Neutrophil (primary cell): ENCODE data around the gene PPP2R2C.

ENCODE experiments used
- H3K27ac ChIP-seq: fragments of 200-600 bp; sonication (generic); 2 replicates; pipeline ENCODE4 v1.5.1; 2016; ENCODE audit warnings: mild to moderate bottlenecking, moderate library complexity
- H3K27me3 ChIP-seq: fragments of 200-600 bp; sonication (generic); 2 replicates; pipeline ENCODE4 v1.6.0; 2016; ENCODE audit warnings: mild to moderate bottlenecking
- H3K36me3 ChIP-seq: fragments of 200-600 bp; sonication (generic); 2 replicates; pipeline ENCODE4 v1.5.1; 2017
- H3K4me1 ChIP-seq, 2 experiments: fragments of 200-600 bp in 1 of 2; sonication (generic) in 1 of 2; 1 replicate in 1 of 2; 2 replicates in 1 of 2; pipeline versions ENCODE4 v1.5.1 to v1.6.1; 2013 to 2016; ENCODE audit warnings: low read depth in 1 of 2, low read length in 1 of 2, mild to moderate bottlenecking in 1 of 2, moderate library complexity in 1 of 2; ENCODE audit not compliant: control insufficient read depth in 1 of 2, insufficient read depth in 1 of 2
- H3K4me3 ChIP-seq, 2 experiments: fragments of 200-600 bp in 1 of 2; sonication (generic) in 1 of 2; 1 replicate in 1 of 2; 2 replicates in 1 of 2; pipeline ENCODE4 v1.5.1; 2013 to 2016; ENCODE audit warnings: low read depth in 1 of 2, low read length in 1 of 2, mild to moderate bottlenecking in 1 of 2, moderate library complexity in 1 of 2
- H3K9me3 ChIP-seq: fragments of 200-600 bp; sonication (generic); 2 replicates; pipeline ENCODE4 v1.5.1; 2016
- TF ChIP-seq, protein P1 (sequence below): fragments of 200-600 bp; sonication (generic); IDR thresholded peaks from 2 replicates; pipeline ENCODE4 v1.5.1; 2016; ENCODE audit warnings: antibody characterized with exemption

Gene PPP2R2C

DNA sequence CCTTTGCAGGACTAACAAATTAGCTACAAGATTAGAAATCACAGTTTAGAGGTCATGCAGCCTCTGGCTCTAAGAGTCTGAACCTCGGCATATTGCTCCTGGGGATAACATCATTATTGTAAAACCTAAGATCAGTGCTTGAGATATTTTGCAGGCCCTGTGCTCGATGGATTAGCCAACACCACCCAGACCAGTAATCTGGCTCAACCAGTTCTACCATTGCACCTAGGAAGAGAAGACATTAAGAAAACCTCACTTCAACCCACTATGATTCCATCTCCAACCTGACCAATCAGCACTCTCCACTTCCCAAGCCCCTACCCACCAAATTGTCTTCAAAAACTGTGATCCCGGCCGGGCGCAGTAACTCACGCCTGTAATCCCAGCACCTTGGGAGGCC, 159.2 kb downstream of the PPP2R2C start:
- H3K27me3 ChIP-seq, result peaks cover 33% of the 10 kb centered on the region
- no peaks in the 10 kb centered on the region for H3K9me3 ChIP-seq
- no peaks in the 10 kb centered on the region for H3K36me3 ChIP-seq
- H3K4me3 ChIP-seq, result no peak overlapping the region
- H3K4me1 ChIP-seq, result no peaks in the 10 kb centered on the region
- TF ChIP-seq, protein P1, sequence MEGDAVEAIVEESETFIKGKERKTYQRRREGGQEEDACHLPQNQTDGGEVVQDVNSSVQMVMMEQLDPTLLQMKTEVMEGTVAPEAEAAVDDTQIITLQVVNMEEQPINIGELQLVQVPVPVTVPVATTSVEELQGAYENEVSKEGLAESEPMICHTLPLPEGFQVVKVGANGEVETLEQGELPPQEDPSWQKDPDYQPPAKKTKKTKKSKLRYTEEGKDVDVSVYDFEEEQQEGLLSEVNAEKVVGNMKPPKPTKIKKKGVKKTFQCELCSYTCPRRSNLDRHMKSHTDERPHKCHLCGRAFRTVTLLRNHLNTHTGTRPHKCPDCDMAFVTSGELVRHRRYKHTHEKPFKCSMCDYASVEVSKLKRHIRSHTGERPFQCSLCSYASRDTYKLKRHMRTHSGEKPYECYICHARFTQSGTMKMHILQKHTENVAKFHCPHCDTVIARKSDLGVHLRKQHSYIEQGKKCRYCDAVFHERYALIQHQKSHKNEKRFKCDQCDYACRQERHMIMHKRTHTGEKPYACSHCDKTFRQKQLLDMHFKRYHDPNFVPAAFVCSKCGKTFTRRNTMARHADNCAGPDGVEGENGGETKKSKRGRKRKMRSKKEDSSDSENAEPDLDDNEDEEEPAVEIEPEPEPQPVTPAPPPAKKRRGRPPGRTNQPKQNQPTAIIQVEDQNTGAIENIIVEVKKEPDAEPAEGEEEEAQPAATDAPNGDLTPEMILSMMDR, result no peak
- no peak overlapping the region for H3K27ac ChIP-seq

DNA sequence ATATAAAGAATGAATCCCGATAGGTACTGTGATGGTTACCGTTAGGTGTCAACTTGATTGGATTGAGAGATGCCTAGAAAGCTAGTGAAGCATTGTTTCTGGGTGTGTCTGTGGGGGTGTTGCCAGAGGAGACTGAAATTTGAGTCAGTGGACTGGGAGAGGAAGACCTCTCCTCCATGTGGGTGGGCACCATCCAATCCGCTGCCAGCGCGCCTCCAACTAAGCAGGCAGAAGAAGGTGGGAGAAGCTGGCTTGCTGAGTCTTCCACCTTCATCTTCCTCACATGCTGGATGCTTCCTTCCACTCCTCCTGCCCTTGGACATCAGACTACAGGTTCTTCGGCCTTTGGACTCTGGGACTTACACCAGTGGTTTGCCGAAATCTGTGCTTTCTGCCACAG, 162.6 kb downstream of the PPP2R2C start:
- TF ChIP-seq, protein P1, result no peak
- Histone ChIP-seq H3K4me3 (no peak overlapping the region), H3K27ac (no peak overlapping the region), H3K4me1 (no peaks in the 10 kb centered on the region), H3K9me3 (no peaks in the 10 kb centered on the region), H3K27me3 (peaks cover 62% of the 10 kb centered on the region), H3K36me3 (no peaks in the 10 kb centered on the region)

DNA sequence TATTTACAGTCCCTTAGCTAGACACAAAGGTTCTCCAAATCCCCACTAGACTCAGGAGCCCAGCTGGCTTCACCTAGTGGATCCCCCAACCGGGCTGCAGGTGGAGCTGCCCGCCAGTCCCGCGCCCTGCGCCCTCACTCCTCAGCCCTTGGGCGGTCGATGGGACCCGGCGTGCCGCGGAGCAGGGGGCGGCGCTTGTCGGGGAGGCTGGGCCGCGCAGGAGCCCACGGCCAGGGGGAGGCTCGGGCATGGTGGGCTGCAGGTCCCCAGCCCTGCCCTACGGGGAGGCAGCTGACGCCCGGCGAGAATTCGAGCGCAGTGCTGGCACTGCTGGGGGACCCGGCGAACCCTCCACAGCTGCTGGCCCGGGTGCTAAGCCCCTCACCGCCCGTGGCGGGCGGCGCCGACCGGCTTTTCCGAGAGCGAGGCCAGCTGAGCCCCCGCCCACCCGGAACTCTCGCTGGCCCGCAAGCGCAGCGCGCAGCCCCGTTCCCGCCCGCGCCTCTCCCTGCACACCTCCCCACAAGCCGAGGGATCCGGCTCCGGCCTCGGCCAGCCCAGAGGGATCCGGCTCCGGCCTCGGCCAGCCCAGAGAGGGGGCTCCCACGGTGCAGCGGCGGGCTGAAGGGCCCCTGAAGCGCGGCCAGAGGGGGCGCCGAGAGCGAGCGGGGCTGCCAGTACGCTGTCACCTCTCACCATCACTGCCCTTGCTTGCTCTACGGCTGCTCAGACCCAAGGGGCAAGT, 163.3 kb downstream of the PPP2R2C start:
- no peaks in the 10 kb centered on the region for H3K9me3 ChIP-seq
- no peaks in the 10 kb centered on the region for H3K36me3 ChIP-seq
- H3K27ac ChIP-seq, result no peak overlapping the region
- TF ChIP-seq, protein P1, result no peak
- H3K4me3 ChIP-seq, result no peak overlapping the region
- peaks cover 62% of the 10 kb centered on the region for H3K27me3 ChIP-seq
- no peaks in the 10 kb centered on the region for H3K4me1 ChIP-seq

DNA sequence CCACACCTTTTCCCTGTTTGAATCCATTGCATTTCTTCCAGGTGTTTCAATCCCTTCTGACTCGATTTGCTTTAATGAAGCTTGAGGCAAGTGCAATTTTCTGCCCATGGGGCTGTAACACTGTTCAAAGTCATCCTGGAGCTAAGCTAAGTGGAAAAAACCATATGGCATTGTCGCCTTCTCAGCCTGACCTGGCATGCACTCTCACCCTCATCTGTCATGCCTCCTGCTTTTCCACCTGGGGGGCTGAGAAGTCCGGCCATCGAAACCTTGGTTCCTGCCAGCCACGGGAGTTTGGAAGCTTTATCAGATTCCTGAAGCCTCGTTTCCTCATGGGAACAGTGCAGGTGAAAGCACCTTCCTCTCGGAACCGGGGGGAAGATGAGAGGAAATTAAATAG, 164.5 kb downstream of the PPP2R2C start:
- Histone ChIP-seq H3K27ac (no peak overlapping the region), H3K4me1 (no peaks in the 10 kb centered on the region), H3K9me3 (no peaks in the 10 kb centered on the region), H3K27me3 (peaks cover 62% of the 10 kb centered on the region), H3K4me3 (no peak overlapping the region), H3K36me3 (no peaks in the 10 kb centered on the region)
- TF ChIP-seq, protein P1, result no peak

DNA sequence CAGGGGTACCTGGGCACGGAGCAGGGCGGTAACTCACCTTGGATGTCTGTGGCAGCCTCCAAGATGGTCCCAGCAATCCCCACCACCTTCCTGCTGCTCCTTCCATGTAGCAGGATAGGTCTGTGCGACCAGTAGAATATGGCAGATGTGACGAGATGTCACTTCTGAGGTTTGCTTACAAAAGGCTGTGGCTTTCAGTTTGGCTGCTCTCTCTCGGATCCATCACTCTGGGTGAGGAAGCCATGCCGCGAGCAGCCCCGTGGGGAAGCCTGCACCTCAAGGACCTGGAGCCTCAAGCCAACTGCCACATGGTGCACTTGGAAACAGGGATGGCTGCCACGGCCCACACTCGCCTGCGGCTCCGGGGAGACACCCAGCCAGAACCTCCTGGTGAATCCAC, 165.2 kb downstream of the PPP2R2C start:
- Histone ChIP-seq H3K27ac (no peak overlapping the region), H3K9me3 (no peaks in the 10 kb centered on the region), H3K4me1 (no peaks in the 10 kb centered on the region), H3K36me3 (no peaks in the 10 kb centered on the region), H3K27me3 (peaks cover 62% of the 10 kb centered on the region), H3K4me3 (no peak overlapping the region)
- TF ChIP-seq, protein P1, result no peak
